Type B pancreatic cell (in vitro differentiated cells): Measurements from ENCODE around the gene CAPN11. TPM values are rescaled to one million over a fixed set of nuclear protein-coding genes. Genes with fewer than 3 reads are reported as not detected.
A peak's percentile ranks its signal among the peaks of the same experiment; 100 is the strongest.

ENCODE experiments used
- DNase-seq: peaks from one replicate; pipeline ENCODE4 v3.0.0; 2021; ENCODE audit warnings: mixed read lengths; ENCODE audit not compliant: unreplicated experiment; ENCODE audit errors: extremely low spot score
- H3K27ac Mint-ChIP-seq: 2 replicates; pipeline ENCODE4 v1.8.0; 2021; ENCODE audit warnings: mild to moderate bottlenecking, mixed read lengths
- H3K27me3 Mint-ChIP-seq: 2 replicates; pipeline ENCODE4 v1.8.0; 2021; ENCODE audit warnings: mixed read lengths
- H3K36me3 Mint-ChIP-seq: 2 replicates; pipeline ENCODE4 v1.8.0; 2021; ENCODE audit warnings: mixed read lengths
- H3K4me1 Mint-ChIP-seq: one replicate; pipeline ENCODE4 v1.8.0; 2021; ENCODE audit warnings: mixed read lengths; ENCODE audit not compliant: unreplicated experiment
- H3K4me3 Mint-ChIP-seq: 2 replicates; pipeline ENCODE4 v1.8.0; 2021; ENCODE audit warnings: mild to moderate bottlenecking, mixed read lengths
- H3K9me3 Mint-ChIP-seq: 2 replicates; pipeline ENCODE4 v1.8.0; 2021; ENCODE audit warnings: mixed read lengths
- total RNA-seq: library from RNA; stranded (reverse); gene quantifications from 2 replicates; pipeline ENCODE4 v1.2.1, GENCODE V29; 2021; ENCODE audit warnings: low replicate concordance
- TF ChIP-seq, protein P1 (sequence below): fragments of 200-600 bp; sonication (generic); conservative IDR thresholded peaks from 2 replicates; pipeline ENCODE4 v1.5.0; 2021; ENCODE audit warnings: antibody characterized with exemption, mild to moderate bottlenecking

The CAPN11 gene
- total RNA-seq, 1 donor from 2014 or later: not detected

GRCh38 chr6:44128020-44128917 lies 30.4 kb upstream of the CAPN11 start:
- H3K27ac Mint-ChIP-seq: no peak overlapping the region
- H3K36me3 Mint-ChIP-seq: peaks cover 4% of the 10 kb centered on the region
- DNase-seq: no peak
- H3K4me1 Mint-ChIP-seq: peaks cover 52% of the 10 kb centered on the region
- H3K4me3 Mint-ChIP-seq: peak overlapping the region; percentile 86
- H3K9me3 Mint-ChIP-seq: no peaks in the 10 kb centered on the region
- no peaks in the 10 kb centered on the region for H3K27me3 Mint-ChIP-seq
- TF ChIP-seq, protein P1, sequence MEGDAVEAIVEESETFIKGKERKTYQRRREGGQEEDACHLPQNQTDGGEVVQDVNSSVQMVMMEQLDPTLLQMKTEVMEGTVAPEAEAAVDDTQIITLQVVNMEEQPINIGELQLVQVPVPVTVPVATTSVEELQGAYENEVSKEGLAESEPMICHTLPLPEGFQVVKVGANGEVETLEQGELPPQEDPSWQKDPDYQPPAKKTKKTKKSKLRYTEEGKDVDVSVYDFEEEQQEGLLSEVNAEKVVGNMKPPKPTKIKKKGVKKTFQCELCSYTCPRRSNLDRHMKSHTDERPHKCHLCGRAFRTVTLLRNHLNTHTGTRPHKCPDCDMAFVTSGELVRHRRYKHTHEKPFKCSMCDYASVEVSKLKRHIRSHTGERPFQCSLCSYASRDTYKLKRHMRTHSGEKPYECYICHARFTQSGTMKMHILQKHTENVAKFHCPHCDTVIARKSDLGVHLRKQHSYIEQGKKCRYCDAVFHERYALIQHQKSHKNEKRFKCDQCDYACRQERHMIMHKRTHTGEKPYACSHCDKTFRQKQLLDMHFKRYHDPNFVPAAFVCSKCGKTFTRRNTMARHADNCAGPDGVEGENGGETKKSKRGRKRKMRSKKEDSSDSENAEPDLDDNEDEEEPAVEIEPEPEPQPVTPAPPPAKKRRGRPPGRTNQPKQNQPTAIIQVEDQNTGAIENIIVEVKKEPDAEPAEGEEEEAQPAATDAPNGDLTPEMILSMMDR: peak; percentile 53

DNA sequence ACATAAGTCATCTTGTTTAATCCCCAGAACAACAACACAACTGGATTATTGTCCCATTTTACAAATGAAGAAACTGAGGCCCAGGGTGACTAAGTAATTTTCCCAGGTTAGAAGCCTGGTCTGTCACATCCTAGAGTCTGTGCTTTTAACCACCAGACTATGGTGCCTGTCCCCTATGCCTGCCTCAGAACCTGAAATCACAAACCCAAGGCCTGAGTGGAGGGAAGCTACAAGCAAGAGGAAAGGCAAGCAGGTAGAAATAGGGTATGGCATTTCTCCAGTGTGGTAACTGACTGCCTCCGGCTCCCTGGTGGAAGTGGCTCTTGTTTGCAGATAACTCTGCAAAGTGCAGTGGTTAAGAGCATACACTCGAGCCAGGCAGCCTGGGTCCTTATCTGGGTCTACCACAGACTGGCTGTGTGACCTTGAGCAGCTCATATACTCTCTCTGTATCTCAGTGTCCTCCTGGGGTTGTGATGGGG lies 28.7 kb upstream of the CAPN11 start:
- Mint-ChIP-seq H3K4me3 (peak overlapping the region; percentile 86), H3K27me3 (no peaks in the 10 kb centered on the region), H3K9me3 (no peaks in the 10 kb centered on the region), H3K27ac (no peak overlapping the region), H3K4me1 (peaks cover 49% of the 10 kb centered on the region), H3K36me3 (peaks cover 4% of the 10 kb centered on the region)
- TF ChIP-seq, protein P1: no peak
- no peak for DNase-seq

DNA sequence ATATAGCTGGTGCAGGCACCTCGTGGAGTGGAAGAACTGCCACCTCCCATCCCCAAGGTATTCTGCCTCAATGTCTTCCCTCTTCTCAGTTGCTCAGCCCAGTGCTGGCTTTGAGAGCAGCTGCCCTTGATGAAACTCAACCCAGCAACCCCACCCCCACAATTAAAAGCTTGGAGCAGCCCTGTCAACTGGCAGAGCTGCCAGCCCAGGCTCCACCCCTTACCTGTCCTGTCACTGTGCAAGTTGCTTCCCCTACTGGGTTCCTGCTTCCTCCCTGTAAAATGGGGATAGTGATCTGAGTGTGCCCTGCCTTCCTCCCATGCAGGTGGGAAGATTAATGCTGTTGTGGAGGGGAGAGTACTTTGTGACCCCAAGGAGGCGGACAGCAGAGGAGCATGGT lies 26.7 kb upstream of the CAPN11 start:
- Mint-ChIP-seq H3K36me3 (no peaks in the 10 kb centered on the region), H3K4me3 (peak overlapping the region; percentile 10), H3K27ac (peak overlapping the region; percentile 73), H3K27me3 (no peaks in the 10 kb centered on the region), H3K9me3 (no peaks in the 10 kb centered on the region), H3K4me1 (peaks cover 45% of the 10 kb centered on the region)
- DNase-seq: no peak
- TF ChIP-seq, protein P1: no peak

DNA sequence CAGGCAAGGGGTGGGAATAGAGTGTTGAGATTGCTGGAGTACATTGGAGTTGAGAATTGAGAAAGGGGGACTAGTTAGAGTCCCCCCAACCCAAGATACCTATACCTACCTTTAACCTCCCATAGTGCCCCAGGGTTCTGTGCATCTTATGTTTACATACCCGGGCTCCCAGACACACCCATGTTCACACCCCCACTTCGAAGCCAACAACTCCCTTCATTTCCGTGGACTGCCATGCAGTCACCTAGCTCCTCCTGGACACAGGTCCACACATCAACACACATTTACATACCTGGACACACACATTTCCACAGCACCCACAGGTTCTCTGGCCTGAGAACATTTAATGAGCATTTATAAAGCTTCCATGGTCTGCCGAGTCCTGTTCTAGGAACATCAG lies 26.1 kb upstream of the CAPN11 start:
- peak overlapping the region; percentile 40 for H3K4me3 Mint-ChIP-seq
- H3K27ac Mint-ChIP-seq: peak overlapping the region; percentile 73
- H3K27me3 Mint-ChIP-seq: no peaks in the 10 kb centered on the region
- peaks cover 45% of the 10 kb centered on the region for H3K4me1 Mint-ChIP-seq
- H3K9me3 Mint-ChIP-seq: no peaks in the 10 kb centered on the region
- DNase-seq: no peak
- H3K36me3 Mint-ChIP-seq: no peaks in the 10 kb centered on the region
- TF ChIP-seq, protein P1: no peak

- peak overlapping the region; percentile 62 for H3K4me3 Mint-ChIP-seq
- H3K36me3 Mint-ChIP-seq: no peaks in the 10 kb centered on the region
- H3K4me1 Mint-ChIP-seq: peaks cover 45% of the 10 kb centered on the region
Measured at GRCh38 chr6:44133003-44133931, 25.4 kb upstream of the CAPN11 start.

More at GRCh38 chr6:44133003-44133931, 25.4 kb upstream of the CAPN11 start:
- DNase-seq: no peak
- Mint-ChIP-seq H3K9me3 (no peaks in the 10 kb centered on the region), H3K27me3 (no peaks in the 10 kb centered on the region), H3K27ac (peak overlapping the region; percentile 91)
- TF ChIP-seq, protein P1: no peak
